Epithelial cell of alveolus of lung (primary cell): ENCODE data around the gene HOXC10. TPM values are rescaled to one million over a fixed set of nuclear protein-coding genes. Genes with fewer than 3 reads are reported as not detected.

Source experiments
- total RNA-seq: library from RNA; depleted of rRNA; stranded (reverse); fragments of >200 nt; gene quantifications from 2 replicates; pipeline ENCODE4 v1.2.1, GENCODE V29; 2015

HOXC10 gene
- total RNA-seq = not detected in 2 replicates

DNA sequence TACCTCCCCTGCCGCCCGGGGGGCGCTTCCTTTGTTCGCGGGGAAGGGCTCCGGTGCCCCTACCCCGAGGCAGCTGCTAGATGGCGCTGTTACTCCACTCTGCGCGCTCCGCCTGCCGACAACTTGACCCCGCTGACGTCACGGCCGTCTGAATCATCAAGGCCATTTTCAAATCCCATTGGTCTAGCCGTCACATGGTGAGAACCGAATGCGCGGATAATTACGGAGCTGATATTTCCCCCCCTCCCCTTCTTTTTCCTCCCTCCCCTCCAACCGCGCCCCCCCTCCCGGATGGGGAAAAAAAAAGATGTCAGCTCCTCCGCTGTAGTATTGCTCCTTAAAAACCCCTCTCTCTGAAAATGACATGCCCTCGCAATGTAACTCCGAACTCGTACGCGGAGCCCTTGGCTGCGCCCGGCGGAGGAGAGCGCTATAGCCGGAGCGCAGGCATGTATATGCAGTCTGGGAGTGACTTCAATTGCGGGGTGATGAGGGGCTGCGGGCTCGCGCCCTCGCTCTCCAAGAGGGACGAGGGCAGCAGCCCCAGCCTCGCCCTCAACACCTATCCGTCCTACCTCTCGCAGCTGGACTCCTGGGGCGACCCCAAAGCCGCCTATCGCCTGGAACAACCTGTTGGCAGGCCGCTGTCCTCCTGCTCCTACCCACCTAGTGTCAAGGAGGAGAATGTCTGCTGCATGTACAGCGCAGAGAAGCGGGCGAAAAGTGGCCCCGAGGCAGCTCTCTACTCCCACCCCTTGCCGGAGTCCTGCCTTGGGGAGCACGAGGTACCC lies at the start of gene HOXC10:
Gene HOXC10 (plus strand): TSS at position 246 of the 791 bp plus-strand sequence. CDS start 114 bp downstream, at position 360.

DNA sequence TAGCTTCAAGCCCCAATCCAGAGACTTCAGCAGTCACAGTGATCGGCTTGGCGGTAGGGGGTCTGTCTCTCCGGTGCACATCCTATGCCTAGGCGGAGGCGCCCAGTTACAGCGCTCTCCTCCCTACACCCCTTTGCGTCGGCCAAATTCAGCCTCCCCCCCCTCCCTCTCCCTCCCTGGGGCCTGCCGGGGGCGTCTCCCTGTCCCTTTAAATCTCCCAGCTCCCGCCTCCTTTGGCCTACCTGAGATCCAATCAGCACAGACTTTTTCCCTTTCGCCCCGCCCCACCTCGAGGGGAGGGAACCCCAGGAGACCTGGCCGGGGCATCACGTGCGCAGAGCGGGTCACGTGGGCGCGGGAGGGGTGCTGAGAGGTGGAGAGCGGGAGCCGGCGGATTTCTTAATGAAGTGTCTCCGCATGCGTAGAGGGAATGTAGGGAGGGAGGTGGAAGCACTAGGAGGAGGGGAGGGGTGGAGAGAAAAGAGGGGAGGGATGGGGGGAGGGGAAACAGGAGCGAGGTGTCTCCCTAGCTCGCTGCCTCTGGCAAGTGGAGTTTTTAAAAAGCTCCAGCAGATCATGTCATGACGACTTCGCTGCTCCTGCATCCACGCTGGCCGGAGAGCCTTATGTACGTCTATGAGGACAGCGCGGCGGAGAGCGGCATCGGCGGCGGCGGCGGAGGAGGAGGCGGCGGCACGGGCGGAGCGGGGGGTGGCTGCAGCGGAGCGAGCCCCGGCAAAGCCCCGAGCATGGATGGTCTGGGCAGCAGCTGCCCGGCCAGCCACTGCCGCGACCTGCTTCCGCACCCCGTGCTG lies 46.4 kb upstream of the HOXC10 start, which contains the start of gene HOXC13:
Gene HOXC13 (plus strand): TSS at position 506 of the 815 bp plus-strand sequence. CDS start 76 bp downstream, at position 582.

DNA sequence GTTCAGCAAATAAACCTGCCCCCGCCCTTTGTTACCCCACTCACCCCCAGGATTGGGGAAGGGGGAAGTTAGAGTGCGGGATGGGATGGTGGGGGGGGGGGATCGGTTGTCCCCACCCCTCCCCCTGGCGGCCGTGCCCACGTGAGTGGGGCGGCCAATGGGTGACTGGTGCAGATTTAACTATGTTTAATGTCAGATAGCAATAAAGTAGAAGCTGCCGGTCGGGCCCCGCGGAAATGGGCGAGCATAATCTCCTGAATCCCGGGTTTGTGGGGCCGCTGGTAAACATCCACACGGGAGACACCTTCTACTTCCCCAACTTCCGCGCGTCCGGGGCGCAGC lies 30.3 kb upstream of the HOXC10 start, which contains the start of gene HOXC12:
Gene HOXC12 (plus strand): TSS at position 210 of the 342 bp plus-strand sequence. CDS start 27 bp downstream, at position 237.

DNA sequence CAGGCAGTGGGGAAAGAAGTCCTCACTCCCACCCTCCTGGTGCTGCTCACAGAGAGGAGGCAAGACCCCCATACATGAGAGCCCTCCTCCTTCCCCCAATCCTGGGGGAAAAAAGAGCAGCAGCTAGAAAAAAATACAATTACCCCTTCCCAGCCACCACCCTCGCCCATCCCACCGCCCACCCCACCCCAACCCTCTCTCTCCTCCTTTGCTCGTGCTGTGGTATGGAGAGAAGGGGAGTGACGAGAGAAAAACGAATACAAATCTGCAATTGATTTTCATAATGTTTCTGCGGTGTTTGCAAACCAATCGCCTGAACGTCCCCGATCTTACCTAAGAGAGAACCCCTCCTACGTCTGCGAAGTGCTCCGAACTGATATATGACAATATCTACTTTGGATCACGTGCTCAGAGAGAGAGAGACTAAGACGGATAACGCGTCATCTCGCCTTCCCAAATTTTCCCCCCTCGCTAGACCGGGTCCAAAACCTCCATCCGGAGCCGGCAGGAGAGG lies 12.2 kb upstream of the HOXC10 start, which contains the start of gene HOXC11:
Gene HOXC11 (plus strand): TSS at position 405 of the 514 bp plus-strand sequence. CDS start 116 bp downstream, outside the sequence.

DNA sequence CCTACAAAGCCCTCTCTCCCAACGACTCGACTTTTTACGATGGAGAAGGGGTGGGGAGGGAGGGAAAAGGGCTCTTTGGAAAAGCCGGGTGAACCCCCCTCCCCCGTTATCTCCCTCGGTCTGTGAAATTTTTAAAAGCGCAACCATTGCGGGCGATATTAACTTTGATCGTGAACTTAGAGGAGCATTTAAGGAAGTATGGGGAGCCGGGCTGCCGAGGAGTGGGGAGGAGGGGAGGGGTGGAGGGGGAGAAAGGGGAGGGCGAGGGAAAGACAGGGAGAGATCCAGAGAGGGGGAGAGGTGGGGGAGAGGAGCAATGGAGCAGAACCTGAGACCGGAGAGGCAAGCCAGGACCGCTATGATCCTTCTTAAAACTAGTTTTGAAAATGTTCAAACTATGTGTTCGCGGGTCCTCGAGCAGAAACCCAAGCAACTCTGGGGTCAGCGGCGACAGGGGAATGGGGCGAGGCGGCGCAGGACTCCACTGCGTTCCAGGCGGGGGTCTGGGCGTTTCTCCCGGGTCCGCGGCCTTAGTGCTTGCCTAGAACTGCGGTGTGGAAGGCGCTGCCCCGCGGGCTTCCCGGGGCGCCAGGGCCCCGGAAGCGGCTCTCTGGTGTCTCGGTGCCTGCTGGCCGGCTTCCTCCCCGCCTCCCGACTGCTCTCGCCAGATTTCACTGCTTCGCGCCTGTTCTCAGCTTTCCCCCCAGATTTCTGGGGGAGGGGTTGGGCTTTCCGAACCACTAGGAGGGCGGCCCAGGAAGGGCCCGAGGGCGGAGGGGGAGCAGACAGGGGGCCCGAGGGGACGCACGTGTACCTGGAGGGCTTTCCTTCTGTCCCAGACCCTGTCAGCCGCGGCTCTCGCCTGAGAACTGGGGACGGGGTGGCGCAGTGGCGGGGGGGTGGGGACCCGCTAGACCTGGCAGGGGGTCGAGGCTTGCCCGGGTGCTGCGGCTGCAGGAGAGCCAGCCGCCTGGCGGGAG lies 10.6 kb upstream of the HOXC10 start, which contains the start of gene HOTAIR:
Gene HOTAIR (minus strand): TSS at position 871 of the 980 bp plus-strand sequence.

DNA sequence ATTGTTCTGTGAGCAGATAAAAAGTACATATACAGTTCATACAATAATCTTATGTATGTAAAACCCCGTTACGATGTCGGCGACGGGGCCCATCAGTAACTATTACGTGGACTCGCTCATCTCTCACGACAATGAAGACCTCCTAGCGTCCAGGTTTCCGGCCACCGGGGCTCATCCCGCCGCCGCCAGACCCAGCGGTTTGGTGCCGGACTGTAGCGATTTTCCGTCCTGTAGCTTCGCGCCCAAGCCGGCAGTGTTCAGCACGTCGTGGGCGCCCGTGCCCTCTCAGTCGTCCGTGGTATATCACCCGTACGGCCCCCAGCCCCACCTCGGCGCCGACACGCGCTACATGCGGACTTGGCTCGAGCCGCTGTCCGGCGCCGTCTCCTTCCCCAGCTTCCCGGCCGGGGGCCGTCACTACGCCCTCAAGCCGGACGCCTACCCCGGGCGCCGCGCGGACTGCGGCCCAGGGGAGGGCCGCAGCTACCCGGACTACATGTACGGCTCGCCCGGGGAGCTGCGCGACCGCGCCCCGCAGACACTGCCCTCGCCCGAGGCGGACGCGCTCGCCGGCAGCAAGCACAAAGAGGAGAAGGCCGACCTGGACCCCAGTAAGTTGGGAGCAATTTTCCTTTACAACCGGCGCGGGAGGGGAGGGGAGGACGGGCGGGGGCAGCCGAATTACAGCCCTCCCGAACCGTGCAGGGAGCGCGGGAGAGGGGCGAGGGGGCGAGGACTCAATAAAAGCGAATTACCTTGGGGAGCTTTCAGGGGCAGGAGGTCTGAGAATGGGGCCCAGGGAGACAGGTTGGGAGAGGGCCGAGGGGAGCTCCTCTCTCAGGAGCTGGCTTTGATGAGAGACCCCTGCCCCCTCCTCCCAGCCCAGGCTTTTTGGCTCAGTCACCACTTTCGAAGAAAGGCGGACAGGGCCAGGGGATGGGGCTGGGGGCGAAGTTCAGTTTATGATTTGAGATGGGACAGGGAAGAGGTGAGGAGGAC lies 15.5 kb downstream of the HOXC10 start, which contains the start of gene HOXC9:
Gene HOXC9 (plus strand): TSS at position 46 of the 999 bp plus-strand sequence. CDS start 28 bp downstream, at position 74.

DNA sequence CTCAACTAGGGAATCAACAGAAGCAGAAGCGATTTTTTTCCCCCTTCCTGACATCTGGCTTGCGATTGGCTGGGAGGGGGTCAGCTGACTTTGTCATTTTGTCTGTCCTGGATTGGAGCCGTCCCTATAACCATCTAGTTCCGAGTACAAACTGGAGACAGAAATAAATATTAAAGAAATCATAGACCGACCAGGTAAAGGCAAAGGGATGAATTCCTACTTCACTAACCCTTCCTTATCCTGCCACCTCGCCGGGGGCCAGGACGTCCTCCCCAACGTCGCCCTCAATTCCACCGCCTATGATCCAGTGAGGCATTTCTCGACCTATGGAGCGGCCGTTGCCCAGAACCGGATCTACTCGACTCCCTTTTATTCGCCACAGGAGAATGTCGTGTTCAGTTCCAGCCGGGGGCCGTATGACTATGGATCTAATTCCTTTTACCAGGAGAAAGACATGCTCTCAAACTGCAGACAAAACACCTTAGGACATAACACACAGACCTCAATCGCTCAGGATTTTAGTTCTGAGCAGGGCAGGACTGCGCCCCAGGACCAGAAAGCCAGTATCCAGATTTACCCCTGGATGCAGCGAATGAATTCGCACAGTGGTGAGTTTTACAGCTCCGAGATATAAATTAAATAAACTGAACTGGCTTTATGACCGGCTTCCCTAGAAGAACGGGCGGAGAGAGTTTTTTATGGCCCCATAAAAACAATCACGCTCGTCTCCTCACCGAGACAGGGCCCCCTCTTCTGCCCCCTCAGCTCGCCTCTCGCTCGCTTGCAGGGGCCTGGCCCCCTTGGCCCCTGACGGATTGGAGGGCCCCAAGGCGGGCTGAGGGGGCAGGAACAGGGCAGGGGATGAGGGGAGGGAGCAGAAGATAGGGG lies 43.6 kb downstream of the HOXC10 start, which contains the start of gene HOXC6:
Gene HOXC6 (plus strand): TSS at position 127 of the 888 bp plus-strand sequence. CDS start 82 bp downstream, at position 209.

DNA sequence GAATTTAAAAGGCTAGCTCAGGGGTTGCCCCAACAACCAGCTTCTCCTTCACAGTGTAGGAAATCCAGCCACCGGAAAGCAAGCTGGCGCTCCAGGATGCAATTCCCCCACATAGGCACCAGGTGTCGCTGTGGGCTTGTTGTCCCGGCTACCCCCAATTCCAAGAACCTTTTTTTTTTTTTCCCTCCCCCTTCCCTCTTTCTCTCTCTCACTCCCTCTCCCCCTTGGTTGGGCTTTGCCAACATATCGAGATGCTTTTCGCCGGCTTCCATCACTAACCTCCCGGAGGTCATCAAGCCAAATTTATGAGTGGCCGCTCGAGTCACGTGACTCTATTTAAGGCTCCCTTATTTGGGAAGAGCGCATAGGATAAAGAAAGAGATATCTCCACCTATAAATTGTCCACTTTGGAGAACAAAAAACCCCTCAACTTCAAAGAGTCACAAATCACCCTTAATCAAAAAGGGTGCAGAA lies 47.7 kb downstream of the HOXC10 start, which contains the start of gene HOXC5:
Gene HOXC5 (plus strand): TSS at position 424 of the 474 bp plus-strand sequence. CDS start 73 bp downstream, outside the sequence.

Other genes starting within 250 kb of the HOXC10 start
- not detected in 2 replicates for gene CISTR, start 233.2 kb upstream of the HOXC10 start, total RNA-seq
- not detected in 2 replicates for gene HOXC13, start 46.3 kb upstream of the HOXC10 start, total RNA-seq
- gene HOXC12, start 30.2 kb upstream of the HOXC10 start, total RNA-seq = not detected in 2 replicates
- gene HOXC11, start 12.0 kb upstream of the HOXC10 start, total RNA-seq = not detected in 2 replicates
- not detected in 2 replicates for gene HOTAIR, start 10.2 kb upstream of the HOXC10 start, total RNA-seq
- 1.0 and 1.4 TPM in 2 replicates for gene HOXC9, start 15.0 kb downstream of the HOXC10 start, total RNA-seq
- 0.24 and 0.52 TPM in 2 replicates for gene HOXC8, start 23.8 kb downstream of the HOXC10 start, total RNA-seq
- gene HOXC6, start 43.3 kb downstream of the HOXC10 start, total RNA-seq = 0.52 and 0.80 TPM in 2 replicates
- 0.39 TPM in 1 of 2 replicates, not detected in the other for gene HOXC5, start 47.9 kb downstream of the HOXC10 start, total RNA-seq
- 0.88 and 1.4 TPM in 2 replicates for gene HOXC4, start 68.7 kb downstream of the HOXC10 start, total RNA-seq
- 44.2 and 62.0 TPM in 2 replicates for gene SMUG1, start 203.8 kb downstream of the HOXC10 start, total RNA-seq